HG03280 (cell line): ENCODE results near the gene MMP14.
"Not testable (repeated sequence)": the region's sequence is repeated elsewhere in the genome, so short reads cannot be mapped to it uniquely, and the experiment has no call there.

Experiments used
- ATAC-seq: cut with Tn5 transposase; IDR thresholded peaks from one replicate; pipeline ENCODE4 v1.9.1; 2021; ENCODE audit warnings: mild to moderate bottlenecking, moderate library complexity; ENCODE audit not compliant: unreplicated experiment

Gene MMP14

GRCh38 chr14:22856428-22856827 lies 20.0 kb downstream of the MMP14 start:
- ATAC-seq: no peak

GRCh38 chr14:22860377-22860776 lies 24.0 kb downstream of the MMP14 start:
- ATAC-seq: not testable (repeated sequence)

GRCh38 chr14:22861651-22862050 lies 25.3 kb downstream of the MMP14 start:
- ATAC-seq: no peak

- no peak for ATAC-seq
Measured at GRCh38 chr14:22864979-22865378, 28.6 kb downstream of the MMP14 start.

- no peak for ATAC-seq
Measured at GRCh38 chr14:22865424-22866405, 29.3 kb downstream of the MMP14 start.

GRCh38 chr14:22866874-22867273 lies 30.5 kb downstream of the MMP14 start:
- ATAC-seq: no peak

GRCh38 chr14:22870811-22871223 lies 34.4 kb downstream of the MMP14 start:
- peak; percentile 33 for ATAC-seq

- peak; percentile 79 for ATAC-seq
Measured at GRCh38 chr14:22871224-22872032, 35.0 kb downstream of the MMP14 start, which contains the start of gene LRP10. LRP10 (plus strand) TSS chr14:22871740; CDS start chr14:22872304, 564 bp downstream.

- ATAC-seq: peak; percentile 18
Measured at GRCh38 chr14:22872033-22872832, 35.8 kb downstream of the MMP14 start.

GRCh38 chr14:22872833-22873520 lies 36.6 kb downstream of the MMP14 start:
- ATAC-seq: no peak

- no peak for ATAC-seq
Measured at GRCh38 chr14:22875003-22875747, 38.8 kb downstream of the MMP14 start.

GRCh38 chr14:22875748-22876319 lies 39.4 kb downstream of the MMP14 start:
- no peak for ATAC-seq

GRCh38 chr14:22877000-22877501 lies 40.7 kb downstream of the MMP14 start:
- no peak for ATAC-seq

- no peak for ATAC-seq
Measured at GRCh38 chr14:22878271-22879246, 42.2 kb downstream of the MMP14 start.

- no peak for ATAC-seq
Measured at GRCh38 chr14:22882064-22882463, 45.7 kb downstream of the MMP14 start.

GRCh38 chr14:22882529-22883172 lies 46.3 kb downstream of the MMP14 start:
- no peak for ATAC-seq
